Muscle layer of duodenum (tissue), 2 donors: ENCODE results near the gene AANAT.

Experiments used
- H3K27ac ChIP-seq: one replicate; pipeline ENCODE4 v1.7.0; 2013; ENCODE audit warnings: mild to moderate bottlenecking, low read length
- H3K27me3 ChIP-seq: one replicate; pipeline ENCODE4 v1.7.0; 2013; ENCODE audit warnings: low read depth, mild to moderate bottlenecking, control low read depth, low read length
- H3K36me3 ChIP-seq, 2 donors: one replicate each; pipeline ENCODE4 v1.7.0; 2013; ENCODE audit warnings: low read length in 2 of 2, control low read depth in 1 of 2, mild to moderate bottlenecking in 1 of 2; ENCODE audit not compliant: insufficient read depth in 2 of 2, control insufficient read depth in 1 of 2
- H3K4me1 ChIP-seq, 2 donors: one replicate each; pipeline ENCODE4 v1.7.0; 2013; ENCODE audit warnings: low read length in 2 of 2, mild to moderate bottlenecking in 2 of 2, control low read depth in 1 of 2, moderate library complexity in 1 of 2; ENCODE audit not compliant: insufficient read depth in 2 of 2, control insufficient read depth in 1 of 2
- H3K4me3 ChIP-seq, 2 donors: one replicate each; pipeline ENCODE4 v1.7.0; 2013; ENCODE audit warnings: low read length in 2 of 2, low read depth in 1 of 2, mild to moderate bottlenecking in 1 of 2
- H3K9me3 ChIP-seq, 2 donors: one replicate each; pipeline ENCODE4 v1.7.0; 2013; ENCODE audit warnings: low read length in 2 of 2, control low read depth in 1 of 2, mild to moderate bottlenecking in 1 of 2; ENCODE audit not compliant: control insufficient read depth in 1 of 2
- donor health status: healthy.

Gene AANAT

GRCh38 chr17:76471498-76472257 is 4.3 kb downstream of the AANAT start:
- Histone ChIP-seq H3K4me3 (no peak overlapping the region), H3K4me1 (no peaks in the 10 kb centered on the region), H3K27me3 (no peaks in the 10 kb centered on the region), H3K36me3 (peaks cover 0 to 17% of the 10 kb centered on the region in 2 donors), H3K27ac (no peak overlapping the region), H3K9me3 (no peaks in the 10 kb centered on the region)

- H3K27ac ChIP-seq, result no peak overlapping the region
- H3K4me1 ChIP-seq, result no peaks in the 10 kb centered on the region
- H3K27me3 ChIP-seq, result no peaks in the 10 kb centered on the region
- no peak overlapping the region for H3K4me3 ChIP-seq
- no peaks in the 10 kb centered on the region for H3K9me3 ChIP-seq
- H3K36me3 ChIP-seq, result peaks cover 0 to 17% of the 10 kb centered on the region in 2 donors
Measured at GRCh38 chr17:76472258-76472645, 4.8 kb downstream of the AANAT start.

GRCh38 chr17:76472726-76473125 is 5.3 kb downstream of the AANAT start:
- no peaks in the 10 kb centered on the region for H3K9me3 ChIP-seq
- H3K27ac ChIP-seq, result no peak overlapping the region
- no peaks in the 10 kb centered on the region for H3K4me1 ChIP-seq
- no peaks in the 10 kb centered on the region for H3K27me3 ChIP-seq
- no peak overlapping the region for H3K4me3 ChIP-seq
- H3K36me3 ChIP-seq, result peaks cover 0 to 17% of the 10 kb centered on the region in 2 donors

- Histone ChIP-seq H3K36me3 (peaks cover 0 to 17% of the 10 kb centered on the region in 2 donors), H3K27ac (no peak overlapping the region), H3K27me3 (no peaks in the 10 kb centered on the region)
Measured at GRCh38 chr17:76473541-76473985, 6.2 kb downstream of the AANAT start.

GRCh38 chr17:76474238-76474637 is 6.8 kb downstream of the AANAT start:
- Histone ChIP-seq H3K9me3 (no peaks in the 10 kb centered on the region), H3K4me3 (no peak overlapping the region), H3K27me3 (no peaks in the 10 kb centered on the region), H3K27ac (no peak overlapping the region), H3K4me1 (no peaks in the 10 kb centered on the region), H3K36me3 (peaks cover 0 to 17% of the 10 kb centered on the region in 2 donors)

More at GRCh38 chr17:76473541-76473985, 6.2 kb downstream of the AANAT start:
- no peak overlapping the region for H3K4me3 ChIP-seq
- H3K4me1 ChIP-seq, result no peaks in the 10 kb centered on the region
- no peaks in the 10 kb centered on the region for H3K9me3 ChIP-seq

GRCh38 chr17:76474894-76475293 is 7.5 kb downstream of the AANAT start:
- Histone ChIP-seq H3K9me3 (no peaks in the 10 kb centered on the region), H3K27me3 (no peaks in the 10 kb centered on the region), H3K27ac (no peak overlapping the region), H3K4me3 (no peak overlapping the region), H3K36me3 (peaks cover 0 to 17% of the 10 kb centered on the region in 2 donors), H3K4me1 (no peaks in the 10 kb centered on the region)

- Histone ChIP-seq H3K9me3 (no peaks in the 10 kb centered on the region), H3K27ac (no peak overlapping the region), H3K36me3 (peaks cover 0 to 17% of the 10 kb centered on the region in 2 donors), H3K4me1 (no peaks in the 10 kb centered on the region), H3K4me3 (no peak overlapping the region), H3K27me3 (no peaks in the 10 kb centered on the region)
Measured at GRCh38 chr17:76475302-76475701, 7.9 kb downstream of the AANAT start.

GRCh38 chr17:76476736-76477135 is 9.3 kb downstream of the AANAT start:
- Histone ChIP-seq H3K27me3 (no peaks in the 10 kb centered on the region), H3K27ac (no peak overlapping the region), H3K4me3 (no peak overlapping the region), H3K4me1 (peaks cover 0 to 4% of the 10 kb centered on the region in 2 donors), H3K36me3 (peaks cover 0 to 16% of the 10 kb centered on the region in 2 donors), H3K9me3 (no peaks in the 10 kb centered on the region)

- Histone ChIP-seq H3K27me3 (no peaks in the 10 kb centered on the region), H3K4me3 (no peak overlapping the region), H3K27ac (no peak overlapping the region), H3K36me3 (peaks cover 0 to 8% of the 10 kb centered on the region in 2 donors), H3K9me3 (no peaks in the 10 kb centered on the region), H3K4me1 (peaks cover 0 to 4% of the 10 kb centered on the region in 2 donors)
Measured at GRCh38 chr17:76477576-76477975, 10.2 kb downstream of the AANAT start.

- H3K4me1 ChIP-seq, result peaks cover 0 to 4% of the 10 kb centered on the region in 2 donors
- peaks cover 0 to 2% of the 10 kb centered on the region in 2 donors for H3K36me3 ChIP-seq
- H3K27me3 ChIP-seq, result no peaks in the 10 kb centered on the region
- H3K4me3 ChIP-seq, result no peak overlapping the region
- H3K27ac ChIP-seq, result no peak overlapping the region
- H3K9me3 ChIP-seq, result no peaks in the 10 kb centered on the region
Measured at GRCh38 chr17:76478097-76478496, 10.7 kb downstream of the AANAT start.

GRCh38 chr17:76478730-76479514 is 11.5 kb downstream of the AANAT start:
- Histone ChIP-seq H3K4me1 (peaks cover 0 to 4% of the 10 kb centered on the region in 2 donors), H3K4me3 (no peak overlapping the region), H3K36me3 (no peaks in the 10 kb centered on the region)

More at GRCh38 chr17:76478730-76479514, 11.5 kb downstream of the AANAT start:
- no peak overlapping the region for H3K27ac ChIP-seq
- H3K9me3 ChIP-seq, result no peaks in the 10 kb centered on the region
- no peaks in the 10 kb centered on the region for H3K27me3 ChIP-seq
